Activated CD8-positive, alpha-beta memory T cell treated with anti-CD3 and anti-CD28 coated beads for 36 hours (primary cell): ENCODE results near the gene NFKBIA. TPM values are rescaled to one million over a fixed set of nuclear protein-coding genes. Genes with fewer than 3 reads are reported as not detected.

Experiments used
- CTCF ChIA-PET: fragments of 350-600 bp; sonication (Branson Sonifier 250); formaldehyde crosslinking; loops from one replicate; lab custom pipeline; 2021; ENCODE audit warnings: antibody characterized with exemption; lab: Charles Lee
- POLR2A ChIA-PET: fragments of 350-600 bp; sonication (Branson Sonifier 250); formaldehyde crosslinking; loops from one replicate; lab custom pipeline; 2021; ENCODE audit warnings: antibody characterized with exemption; lab: Charles Lee
- total RNA-seq, 2 experiments: library from RNA; stranded (reverse); gene quantifications; one replicate each; pipeline ENCODE4 v1.2.3, GENCODE V29; 2021

NFKBIA gene
- total RNA-seq, 2 experiments from 2014 or later = 392 to 406 TPM

DNA sequence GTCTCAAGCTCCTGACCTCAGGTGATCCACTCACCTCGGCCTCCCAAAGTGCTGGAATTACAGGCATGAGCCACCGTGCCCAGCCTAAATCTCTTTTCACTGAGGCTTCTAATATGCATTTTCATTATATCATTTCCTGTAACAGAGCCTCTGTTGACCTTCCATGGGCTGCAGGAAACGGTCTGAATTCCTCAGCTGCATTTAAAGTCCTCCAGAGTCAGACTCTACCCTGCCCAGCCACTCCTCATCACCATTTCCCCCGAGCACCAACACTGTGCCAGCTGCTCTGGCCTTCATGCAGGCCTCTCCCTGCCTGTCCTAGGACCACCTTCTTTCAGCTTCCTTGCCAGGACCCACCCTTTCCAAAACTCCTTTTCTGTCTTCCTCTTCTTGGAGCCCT, 9.8 kb upstream of the NFKBIA start:
- POLR2A ChIA-PET = interaction anchor here (0.5 to 5.8 kb wide), 2 partner anchors 11 to 832 kb away, joined by 4 to 140 read pairs; partner anchors contain the start of gene NFKBIA
- CTCF ChIA-PET = interaction anchor here (1.8 to 5.8 kb wide), 2 partner anchors 122 to 273 kb away, joined by 9 to 30 read pairs; partner anchors contain the start of gene PSMA6

DNA sequence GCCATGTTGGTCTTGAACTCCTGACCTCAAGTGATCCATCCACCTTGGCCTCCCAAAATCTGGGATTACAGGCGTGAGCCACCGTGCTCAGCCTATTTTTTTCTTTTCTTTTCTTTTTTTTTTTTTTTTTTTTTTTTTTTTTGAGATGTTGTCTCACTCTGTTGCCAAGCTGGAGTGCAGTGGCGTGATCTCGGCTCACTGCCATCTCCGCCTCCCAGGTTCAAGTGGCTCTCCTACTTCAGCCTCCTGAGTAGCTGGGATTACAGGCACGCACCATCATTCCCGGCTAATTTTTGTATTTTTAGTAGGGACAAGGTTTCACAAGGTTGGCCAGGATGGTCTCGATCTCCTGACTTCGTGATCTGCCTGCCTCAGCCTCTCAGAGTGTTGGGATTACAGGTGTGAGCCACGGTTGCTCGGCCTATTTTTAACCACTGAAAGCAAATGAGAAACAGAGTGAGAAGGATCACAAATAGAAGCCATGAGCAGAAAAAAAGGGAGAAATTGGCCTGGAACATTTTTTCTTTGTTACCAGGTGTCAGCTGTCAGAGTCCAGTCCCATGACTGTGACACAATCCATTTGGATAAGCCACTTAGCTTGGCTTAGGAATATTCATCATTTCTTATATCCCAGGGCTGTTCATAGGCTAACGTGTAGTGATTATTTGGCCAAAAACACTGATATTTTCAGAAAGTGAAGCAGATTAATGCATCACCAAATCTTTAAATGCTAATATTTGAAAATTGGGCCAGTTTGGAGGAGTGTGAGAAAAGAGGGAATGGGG, 7.9 kb upstream of the NFKBIA start:
- POLR2A ChIA-PET = interaction anchor here (0.7 kb wide), 1 partner anchor 435 kb away, joined by 7 read pairs; no protein-coding TSS in a partner anchor
- CTCF ChIA-PET = interaction anchor here (0.6 to 5.8 kb wide), 9 partner anchors 8 to 271 kb away, joined by 3 to 30 read pairs (median 5); partner anchors contain the start of gene NFKBIA

DNA sequence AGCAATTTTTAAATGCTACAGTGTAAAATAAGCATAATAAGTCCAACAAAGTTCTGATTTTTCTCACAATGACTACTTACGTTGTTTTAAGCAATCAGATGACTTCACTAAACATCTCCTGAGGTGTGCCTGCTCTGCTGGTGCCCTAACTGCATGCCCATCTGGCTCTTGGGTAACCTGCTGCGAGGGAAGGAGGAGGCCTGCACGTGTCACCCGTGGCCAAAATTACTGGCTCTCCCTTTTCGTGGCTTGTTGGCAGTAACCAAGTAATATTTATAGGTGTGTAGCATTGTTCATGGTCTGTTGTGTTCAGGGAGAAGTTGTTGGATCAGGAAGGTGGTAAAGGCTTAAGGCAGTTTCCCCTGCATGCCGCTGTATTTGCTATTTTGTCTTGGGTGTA, 6.3 kb upstream of the NFKBIA start:
- POLR2A ChIA-PET = interaction anchor here (0.6 kb wide), 1 partner anchor 171 kb away, joined by 5 read pairs; no protein-coding TSS in a partner anchor
- CTCF ChIA-PET = interaction anchor here (0.6 to 5.8 kb wide), 4 partner anchors 125 to 381 kb away, joined by 3 to 30 read pairs (median 3); no protein-coding TSS in a partner anchor

DNA sequence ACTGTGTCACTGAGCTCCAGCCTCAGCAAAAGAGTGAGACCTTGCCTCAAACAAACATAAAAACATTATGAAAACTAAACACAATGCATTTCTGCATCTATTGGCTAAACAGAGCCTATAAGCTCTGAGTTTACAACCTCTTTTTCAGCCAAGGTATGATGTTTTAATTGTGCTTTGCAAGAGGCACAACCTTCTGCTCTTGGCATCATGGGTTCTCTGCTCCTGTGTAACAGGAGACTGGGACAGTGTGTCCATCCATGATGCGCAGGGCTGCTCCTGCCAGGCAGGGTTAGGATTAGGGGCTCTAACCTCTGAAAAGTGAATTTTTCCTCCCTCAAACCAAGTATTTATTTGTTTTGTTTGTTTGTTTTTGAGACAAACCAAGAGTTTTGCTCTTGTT, 5.0 kb upstream of the NFKBIA start:
- CTCF ChIA-PET = interaction anchor here (1.0 kb wide), 2 partner anchors 180 to 268 kb away, joined by 3 to 6 read pairs; no protein-coding TSS in a partner anchor
- POLR2A ChIA-PET = no interaction called here

DNA sequence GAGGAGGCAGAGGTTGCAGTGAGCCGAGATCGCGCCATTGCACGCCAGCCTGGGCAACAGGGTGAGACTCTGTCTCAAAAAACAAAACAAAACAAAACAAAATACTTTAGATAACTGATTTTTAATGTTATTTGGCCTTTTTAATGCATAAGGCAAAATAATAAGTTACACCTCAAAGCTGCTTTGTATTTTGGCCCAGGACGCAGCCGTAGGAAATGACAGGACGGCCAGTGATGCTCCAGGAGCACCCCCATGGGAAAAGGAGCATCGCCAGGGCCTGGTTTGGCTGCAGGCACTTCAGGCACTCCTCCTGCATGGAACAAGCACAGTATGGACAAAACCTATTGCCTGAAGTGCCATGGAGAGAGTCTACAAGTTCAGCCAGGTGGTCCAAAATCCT, 3.5 kb upstream of the NFKBIA start:
- POLR2A ChIA-PET = no interaction called here
- CTCF ChIA-PET = interaction anchor here (1.2 kb wide), 1 partner anchor 14 kb away, joined by 3 read pairs; no protein-coding TSS in a partner anchor

DNA sequence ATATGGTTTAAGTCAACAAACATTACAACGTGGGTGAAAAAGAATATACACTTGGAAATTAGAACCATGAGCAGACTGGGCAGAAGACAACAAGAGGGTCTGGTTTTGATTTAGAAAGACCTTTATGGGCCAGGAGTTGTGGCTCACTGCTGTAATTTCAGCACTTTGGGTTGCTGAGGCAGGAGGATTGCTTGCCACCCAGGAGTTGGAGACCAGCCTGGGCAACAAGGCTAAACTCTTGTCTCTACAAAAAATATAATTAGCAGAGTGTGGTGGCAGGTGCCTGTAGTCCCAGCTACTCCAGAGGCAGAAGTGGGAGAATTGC, 2.7 kb upstream of the NFKBIA start:
- POLR2A ChIA-PET = no interaction called here
- CTCF ChIA-PET = no interaction called here

DNA sequence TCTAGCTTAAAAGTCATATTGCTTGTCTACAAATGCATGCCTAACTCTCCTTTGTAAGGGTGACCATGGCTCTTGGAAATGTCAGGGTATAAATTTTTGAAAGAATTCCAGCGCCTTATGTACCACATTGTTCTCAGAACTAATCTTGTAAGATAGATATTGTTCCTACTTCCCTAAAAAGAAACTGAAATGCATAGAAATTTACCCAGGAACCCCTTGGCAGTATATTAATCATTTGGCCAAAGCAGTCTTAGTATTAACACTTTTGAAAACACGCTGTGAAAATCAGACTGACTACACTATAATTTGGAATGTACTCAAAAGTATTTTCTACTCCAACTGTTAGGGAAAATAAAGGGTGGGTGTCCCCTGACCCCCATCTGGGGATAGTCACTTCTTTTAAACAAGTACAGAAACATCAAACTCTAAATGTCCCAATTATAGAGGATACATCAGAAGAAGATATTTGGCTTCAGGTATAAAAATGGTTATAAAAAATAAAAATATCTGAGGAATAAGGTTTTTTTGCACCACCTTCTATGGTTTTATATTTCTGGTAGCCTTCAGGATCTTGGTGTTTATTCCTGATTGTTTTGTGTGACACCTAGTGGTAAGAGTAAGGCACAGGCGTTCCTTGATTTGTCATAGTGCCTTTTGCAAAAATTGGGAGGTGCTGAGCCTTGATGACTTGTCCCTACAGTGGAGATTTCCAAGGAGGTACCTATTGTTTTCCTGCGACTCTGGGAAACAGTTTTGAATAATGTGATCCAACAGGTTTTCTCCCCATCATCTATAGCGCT, 2.2 kb upstream of the NFKBIA start:
- ChIA-PET CTCF (interaction anchor here (1.0 to 4.7 kb wide), 5 partner anchors 9 to 266 kb away, joined by 3 to 15 read pairs (median 4); no protein-coding TSS in a partner anchor), POLR2A (interaction anchor here (6.7 kb wide), 1 partner anchor 9 kb away, joined by 140 read pairs; no protein-coding TSS in a partner anchor)

DNA sequence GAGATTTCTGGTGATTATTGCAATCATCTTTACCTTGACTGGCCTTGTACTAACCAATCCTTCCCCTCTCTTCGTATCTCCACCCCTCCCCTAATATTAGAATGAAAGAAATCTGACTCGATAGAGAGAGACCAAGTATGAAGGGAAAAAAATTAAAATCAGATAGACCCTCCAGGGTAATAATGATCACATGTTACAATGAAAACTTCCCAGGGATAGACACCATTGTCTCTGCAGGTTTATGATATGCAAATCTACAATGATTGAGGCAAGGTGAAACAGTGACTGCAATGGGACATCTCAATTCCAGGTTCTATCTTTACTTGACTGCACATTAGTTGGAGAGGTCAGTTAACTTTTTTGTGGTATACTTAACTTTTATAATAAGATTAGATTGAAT, 1.5 kb upstream of the NFKBIA start:
- ChIA-PET CTCF (interaction anchor here (1.0 to 4.7 kb wide), 5 partner anchors 10 to 265 kb away, joined by 3 to 15 read pairs (median 4); no protein-coding TSS in a partner anchor), POLR2A (interaction anchor here (2.0 to 6.7 kb wide), 3 partner anchors 10 to 266 kb away, joined by 9 to 140 read pairs (median 56); partner anchors contain the start of gene PSMA6)

DNA sequence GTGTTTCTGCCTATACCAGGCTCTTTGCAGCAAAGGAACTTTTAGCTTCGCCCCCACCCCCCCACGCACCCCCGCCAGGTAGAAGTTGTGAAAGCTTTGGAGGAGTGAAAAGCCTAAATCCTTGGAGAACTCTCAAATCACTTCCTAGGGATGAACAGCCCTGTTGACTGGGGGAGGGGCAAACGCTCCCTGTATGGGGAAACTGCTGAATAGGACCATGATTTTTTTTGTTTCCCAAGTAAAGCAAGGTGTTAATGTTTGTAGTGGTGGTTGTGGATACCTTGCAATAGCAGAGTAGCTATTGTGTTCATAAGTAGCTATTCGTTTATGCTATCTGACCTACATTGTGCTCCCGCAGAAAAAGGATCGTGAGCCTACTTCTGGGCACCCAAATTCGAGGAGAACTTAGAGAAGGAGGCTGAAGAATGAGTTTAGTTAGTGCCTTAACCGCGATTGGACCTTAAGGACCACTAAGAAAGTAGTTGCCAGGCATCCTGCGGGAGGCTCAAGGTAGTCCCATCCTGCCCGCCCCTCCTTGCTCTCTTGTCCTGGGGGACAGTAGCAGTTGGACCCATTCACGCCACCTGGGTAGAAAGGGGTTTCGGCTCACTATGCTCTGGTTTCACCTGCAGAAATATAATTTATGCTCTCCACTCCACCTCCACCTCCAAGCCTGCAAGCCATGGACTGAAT, 901 bp upstream of the NFKBIA start:
- POLR2A ChIA-PET = interaction anchor here (0.5 to 7.3 kb wide), 22 partner anchors 10 to 461 kb away, joined by 3 to 140 read pairs (median 8); partner anchors contain the start of genes PPP2R3C, PRORP, PSMA6 and SRP54
- CTCF ChIA-PET = interaction anchor here (0.8 to 4.7 kb wide), 15 partner anchors 8 to 265 kb away, joined by 3 to 21 read pairs (median 4); no protein-coding TSS in a partner anchor

DNA sequence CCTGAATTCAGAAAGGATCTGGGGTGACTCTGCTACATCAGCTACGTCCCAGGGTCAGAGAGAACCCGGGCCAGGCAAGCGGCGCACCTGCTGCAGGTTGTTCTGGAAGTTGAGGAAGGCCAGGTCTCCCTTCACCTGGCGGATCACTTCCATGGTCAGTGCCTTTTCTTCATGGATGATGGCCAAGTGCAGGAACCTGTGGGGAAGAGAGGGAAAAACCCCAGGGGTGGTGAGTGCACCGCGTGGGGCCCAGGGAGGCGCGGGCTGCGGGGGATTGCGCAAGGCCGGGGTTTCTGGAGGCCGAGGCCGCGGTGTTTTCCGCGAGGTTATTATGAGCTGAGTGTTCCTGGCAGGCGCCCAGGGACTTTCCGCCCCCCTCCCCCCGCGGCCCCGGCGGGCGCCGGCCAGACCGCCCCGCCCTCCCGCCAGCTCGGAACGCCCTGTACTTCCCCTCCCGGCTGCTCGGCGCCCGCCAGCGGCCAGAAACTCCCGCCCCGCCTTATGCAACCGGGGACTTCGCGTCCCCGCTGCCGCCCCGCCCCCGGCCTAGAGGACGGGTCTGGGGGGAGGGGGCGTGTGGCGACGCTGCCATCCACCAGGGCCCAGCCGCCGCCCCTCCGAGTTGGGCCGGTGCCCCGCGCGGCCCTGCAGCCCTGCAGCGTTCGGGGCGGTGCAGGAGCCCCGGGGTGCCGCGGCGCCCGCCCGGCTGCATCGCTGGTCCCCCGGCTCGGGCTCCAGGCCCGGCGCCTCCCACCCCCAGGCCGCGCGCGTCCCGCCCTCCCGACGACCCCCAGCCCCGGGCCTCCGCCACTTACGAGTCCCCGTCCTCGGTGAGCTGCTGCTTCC, 723 bp downstream of the NFKBIA start:
- ChIA-PET CTCF (interaction anchor here (0.9 to 4.7 kb wide), 13 partner anchors 10 to 282 kb away, joined by 3 to 21 read pairs (median 7); partner anchors contain the start of genes PPP2R3C and PSMA6), POLR2A (interaction anchor here (0.6 to 7.3 kb wide), 28 partner anchors 11 to 690 kb away, joined by 3 to 140 read pairs (median 6); partner anchors contain the start of genes FAM177A1, PPP2R3C, PRORP and PSMA6)

DNA sequence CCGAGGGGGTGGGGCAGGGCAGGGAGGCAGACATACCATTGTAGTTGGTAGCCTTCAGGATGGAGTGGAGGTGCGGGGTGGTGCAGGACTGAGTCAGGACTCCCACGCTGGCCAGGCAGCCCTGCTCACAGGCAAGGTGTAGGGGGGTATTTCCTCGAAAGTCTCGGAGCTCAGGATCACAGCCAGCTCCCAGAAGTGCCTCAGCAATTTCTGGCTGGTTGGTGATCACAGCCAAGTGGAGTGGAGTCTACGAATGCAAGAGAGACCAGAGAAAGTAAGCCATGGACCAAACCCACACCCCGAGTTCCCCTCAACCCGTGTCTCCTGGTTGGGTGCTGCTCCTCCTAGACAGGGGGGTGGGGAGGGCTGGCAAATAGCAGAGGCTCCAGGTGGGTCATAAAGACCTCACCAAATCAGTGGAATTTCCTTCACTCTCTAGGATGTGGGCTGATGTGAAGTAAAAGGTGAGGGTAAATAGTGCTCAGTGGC, 1.4 kb downstream of the NFKBIA start:
- ChIA-PET CTCF (interaction anchor here (0.6 to 4.7 kb wide), 15 partner anchors 9 to 282 kb away, joined by 3 to 21 read pairs (median 5); partner anchors contain the start of genes PPP2R3C and PSMA6), POLR2A (interaction anchor here (0.6 to 7.3 kb wide), 21 partner anchors 11 to 531 kb away, joined by 3 to 140 read pairs (median 8); partner anchors contain the start of genes FAM177A1, PPP2R3C, PRORP and PSMA6)

DNA sequence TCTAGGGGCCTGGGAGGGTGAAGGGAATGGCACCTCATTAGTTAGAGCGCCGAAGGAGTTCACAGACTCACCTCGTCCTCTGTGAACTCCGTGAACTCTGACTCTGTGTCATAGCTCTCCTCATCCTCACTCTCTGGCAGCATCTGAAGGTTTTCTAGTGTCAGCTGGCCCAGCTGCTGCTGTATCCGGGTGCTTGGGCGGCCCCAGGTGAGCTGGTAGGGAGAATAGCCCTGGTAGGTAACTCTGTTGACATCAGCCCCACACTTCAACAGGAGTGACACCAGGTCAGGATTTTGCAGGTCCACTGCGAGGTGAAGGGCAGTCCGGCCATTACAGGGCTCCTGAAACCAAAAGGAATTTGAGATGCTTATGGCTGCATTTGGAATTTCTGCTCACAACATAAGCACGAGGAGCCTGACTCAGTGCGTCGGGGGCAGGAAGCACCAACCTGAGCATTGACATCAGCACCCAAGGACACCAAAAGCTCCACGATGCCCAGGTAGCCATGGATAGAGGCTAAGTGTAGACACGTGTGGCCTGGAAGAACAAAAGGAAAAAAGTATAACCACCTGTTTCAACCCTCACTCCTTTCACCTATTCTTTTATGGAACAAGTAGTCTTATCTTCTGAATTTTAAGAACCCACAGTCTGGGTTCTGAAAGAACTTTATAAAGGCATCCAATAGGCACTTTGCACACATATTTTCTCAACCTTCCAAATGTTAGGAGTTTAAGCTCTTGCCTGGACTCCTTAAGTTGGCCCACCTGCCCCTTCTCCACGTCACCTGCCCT, 2.0 kb downstream of the NFKBIA start:
- POLR2A ChIA-PET = interaction anchor here (0.6 to 7.3 kb wide), 13 partner anchors 10 to 530 kb away, joined by 3 to 140 read pairs (median 35); partner anchors contain the start of genes PPP2R3C, PRORP and PSMA6

DNA sequence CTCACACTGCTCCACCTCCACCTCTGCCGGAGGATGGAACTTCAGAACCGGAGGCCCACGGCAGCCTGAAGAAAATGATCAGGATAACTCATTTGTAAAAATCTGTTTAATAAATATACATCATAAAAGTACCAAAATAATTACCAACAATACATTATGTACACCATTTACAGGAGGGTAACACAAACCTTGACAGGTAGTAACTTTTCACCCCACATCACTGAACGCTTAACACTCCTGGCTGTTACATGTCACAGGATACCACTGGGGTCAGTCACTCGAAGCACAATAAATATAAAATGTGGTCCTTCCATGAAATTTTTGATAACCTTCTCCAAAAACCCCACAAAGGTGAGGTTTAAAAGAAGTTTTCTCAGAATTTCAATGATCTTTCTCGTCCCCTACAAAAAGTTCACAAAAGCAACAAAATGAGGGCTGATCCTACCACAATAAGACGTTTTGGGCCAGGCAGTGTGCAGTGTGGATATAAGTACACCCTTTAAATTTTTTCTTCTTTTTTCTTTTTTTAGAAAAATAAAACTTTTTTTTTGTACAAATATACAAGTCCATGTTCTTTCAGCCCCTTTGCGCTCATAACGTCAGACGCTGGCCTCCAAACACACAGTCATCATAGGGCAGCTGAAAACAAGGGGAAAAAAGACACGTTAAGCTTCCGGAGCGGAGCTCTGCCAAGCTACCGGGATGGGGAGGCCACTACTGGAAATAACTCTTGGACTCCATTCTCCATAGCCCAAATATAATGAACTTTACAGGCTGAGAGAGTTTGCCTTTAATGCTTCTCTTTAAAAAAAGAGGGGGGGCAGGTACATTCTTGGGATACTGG, 2.9 kb downstream of the NFKBIA start:
- POLR2A ChIA-PET = interaction anchor here (0.6 to 7.3 kb wide), 11 partner anchors 9 to 688 kb away, joined by 3 to 140 read pairs (median 53); partner anchors contain the start of gene PSMA6
- CTCF ChIA-PET = interaction anchor here (0.5 to 4.7 kb wide), 6 partner anchors 33 to 441 kb away, joined by 3 to 15 read pairs (median 6); no protein-coding TSS in a partner anchor

More for the DNA sequence above, 2.0 kb downstream of the NFKBIA start:
- CTCF ChIA-PET = interaction anchor here (0.6 to 4.7 kb wide), 11 partner anchors 9 to 442 kb away, joined by 3 to 15 read pairs (median 5); partner anchors contain the start of gene PSMA6

DNA sequence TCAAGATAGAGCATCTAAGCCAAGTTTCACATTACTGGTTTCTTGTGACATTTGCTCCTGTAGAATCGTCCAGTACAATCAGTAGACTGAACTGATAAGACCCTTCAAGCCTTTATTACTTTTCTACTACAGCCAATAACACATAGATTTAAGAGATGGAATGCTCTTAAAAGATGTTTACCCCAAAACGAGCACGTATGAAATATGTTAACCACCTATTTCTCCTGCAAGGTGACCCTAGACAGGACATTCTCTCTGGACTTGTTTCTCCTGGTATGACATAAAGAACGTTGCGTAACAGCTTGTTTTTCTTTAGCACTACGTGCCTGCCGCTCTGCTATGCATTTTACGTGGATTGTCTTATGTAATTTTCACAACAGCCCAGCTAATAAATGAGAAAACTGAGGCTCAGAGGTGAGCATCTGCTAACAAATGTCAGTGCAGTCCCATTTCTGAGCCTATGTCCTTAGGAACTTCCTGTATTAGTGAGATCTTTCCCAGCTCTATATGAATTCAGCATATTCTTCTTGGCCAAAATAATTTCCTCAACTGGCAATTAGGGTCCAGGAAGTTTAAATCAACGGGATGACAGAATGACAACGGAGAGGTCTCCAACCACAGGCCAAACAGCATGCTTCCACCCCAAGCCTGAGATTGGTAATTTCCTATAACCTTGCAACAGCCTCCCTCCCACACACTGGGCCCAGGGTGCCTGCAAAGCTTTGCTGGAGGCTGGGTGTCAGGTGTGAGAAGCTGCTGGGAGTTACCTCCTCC, 3.7 kb downstream of the NFKBIA start:
- POLR2A ChIA-PET = interaction anchor here (0.5 to 7.3 kb wide), 9 partner anchors 8 to 148 kb away, joined by 3 to 140 read pairs (median 35); partner anchors contain the start of gene PSMA6
- CTCF ChIA-PET = interaction anchor here (0.7 to 3.3 kb wide), 3 partner anchors 33 to 171 kb away, joined by 3 to 12 read pairs (median 5); no protein-coding TSS in a partner anchor
